HepG2 (cell line): ENCODE measurements around the gene KLHL33. TPM values are rescaled to one million over a fixed set of nuclear protein-coding genes. Genes with fewer than 3 reads are reported as not detected.

Experiments used
- BCL6 ChIP-seq: IDR thresholded peaks from 2 replicates; pipeline ENCODE4 v1.6.1; 2016; ENCODE audit warnings: missing genetic modification reagents, missing compliant biosample characterization
- FOXA1 ChIP-seq, 2 experiments: fragments of 450-650 bp in 1 of 2; sonication (generic) in 1 of 2; formaldehyde crosslinking in 1 of 2; IDR thresholded peaks; 2 replicates each; pipeline versions ENCODE4 v1.4.0 to v1.6.1; 2016 to 2020; ENCODE audit warnings: missing genetic modification reagents in 1 of 2
- FOXK1 ChIP-seq: sonication (generic); formaldehyde crosslinking; IDR thresholded peaks from 2 replicates; pipeline ENCODE4 v1.4.0; 2020; ENCODE audit warnings: low read depth, missing genetic modification reagents, borderline replicate concordance
- FOXK2 ChIP-seq: fragments of 450-650 bp; IDR thresholded peaks from 2 replicates; pipeline ENCODE4 v1.6.1; 2016
- FOXO1 ChIP-seq: sonication (generic); formaldehyde crosslinking; IDR thresholded peaks from 2 replicates; pipeline ENCODE4 v1.4.0; 2020; ENCODE audit warnings: missing genetic modification reagents
- GATAD2A ChIP-seq: IDR thresholded peaks from 2 replicates; pipeline ENCODE4 v1.6.1; 2016
- KAT7 ChIP-seq: IDR thresholded peaks from 2 replicates; pipeline ENCODE4 v1.6.1; 2018; ENCODE audit warnings: borderline replicate concordance, missing compliant biosample characterization
- KMT2B ChIP-seq: IDR thresholded peaks from 2 replicates; pipeline ENCODE4 v1.6.1; 2016; ENCODE audit warnings: missing genetic modification reagents, missing compliant biosample characterization
- MTF1 ChIP-seq: sonication (generic); formaldehyde crosslinking; IDR thresholded peaks from 2 replicates; pipeline ENCODE4 v1.5.0; 2020; ENCODE audit warnings: missing genetic modification reagents
- RARA ChIP-seq: IDR thresholded peaks from 2 replicates; pipeline ENCODE4 v1.6.1; 2016; ENCODE audit warnings: missing genetic modification reagents, missing compliant biosample characterization
- SMAD9 ChIP-seq: sonication (generic); formaldehyde crosslinking; IDR thresholded peaks from 2 replicates; pipeline ENCODE4 v1.5.1; 2020; ENCODE audit warnings: mild to moderate bottlenecking, missing genetic modification reagents
- SP4 ChIP-seq: sonication (generic); formaldehyde crosslinking; IDR thresholded peaks from 2 replicates; pipeline ENCODE4 v1.8.1; 2023; ENCODE audit warnings: mild to moderate bottlenecking, missing genetic modification reagents
- TBX3 ChIP-seq: fragments of 450-650 bp; IDR thresholded peaks from 2 replicates; pipeline ENCODE4 v1.6.1; 2017; ENCODE audit warnings: antibody characterized with exemption, mild to moderate bottlenecking, inconsistent platforms, borderline replicate concordance
- TCF7L2 ChIP-seq: IDR thresholded peaks from 2 replicates; pipeline ENCODE4 v1.6.1; 2011; ENCODE audit warnings: mild to moderate bottlenecking, low read depth, low read length, moderate library complexity
- ZFP82 ChIP-seq: sonication (generic); formaldehyde crosslinking; IDR thresholded peaks from 2 replicates; pipeline ENCODE4 v1.5.1; 2020; ENCODE audit warnings: mild to moderate bottlenecking, missing genetic modification reagents, borderline replicate concordance
- ZFP90 ChIP-seq: sonication (generic); formaldehyde crosslinking; IDR thresholded peaks from 2 replicates; pipeline ENCODE4 v1.8.0; 2022; ENCODE audit warnings: missing genetic modification reagents, mild to moderate bottlenecking, inconsistent platforms, borderline replicate concordance
- ZNF451 ChIP-seq: sonication (generic); formaldehyde crosslinking; IDR thresholded peaks from 2 replicates; pipeline ENCODE4 v1.5.0; 2020; ENCODE audit warnings: mild to moderate bottlenecking, missing genetic modification reagents
- ZNF709 ChIP-seq: sonication (generic); formaldehyde crosslinking; IDR thresholded peaks from 2 replicates; pipeline ENCODE4 v1.5.0; 2020; ENCODE audit warnings: mild to moderate bottlenecking, missing genetic modification reagents
- ZNF792 ChIP-seq: IDR thresholded peaks from 2 replicates; pipeline ENCODE4 v1.6.1; 2016
- polyA plus RNA-seq, 8 experiments: library from polyadenylated mRNA; depleted of rRNA in 3 of 8; stranded (reverse) in 7 of 8; unstranded in 1 of 8; fragments of >200 nt; fragmentation: Illumina TruSeq in 4 of 8; extraction: Trizol in 4 of 8; gene quantifications; 2 replicates each; pipeline versions ENCODE4 v1.2.1 to v1.2.3, GENCODE V29; 2011 to 2016; ENCODE audit warnings: low read depth in 4 of 8, missing spikeins in 1 of 8, mixed read lengths in 1 of 8; ENCODE audit not compliant: insufficient read depth in 1 of 8
- total RNA-seq, 5 experiments: library from RNA; depleted of rRNA; stranded (reverse); fragments of >200 nt; fragmentation: Illumina TruSeq; extraction: Trizol; gene quantifications; 2 replicates each; pipeline ENCODE4 v1.2.3, GENCODE V29; 2016; ENCODE audit warnings: low read depth in 1 of 5
- TF ChIP-seq, protein P1 (sequence below): sonication (generic); formaldehyde crosslinking; IDR thresholded peaks from 2 replicates; pipeline ENCODE4 v1.5.0; 2020; ENCODE audit warnings: mild to moderate bottlenecking, missing genetic modification reagents, moderate library complexity
- TF ChIP-seq, protein P2 (sequence below): sonication (generic); formaldehyde crosslinking; IDR thresholded peaks from 2 replicates; pipeline ENCODE4 v1.4.0; 2020; ENCODE audit warnings: missing genetic modification reagents, borderline replicate concordance
- TF ChIP-seq, protein P3 (sequence below): sonication (generic); formaldehyde crosslinking; IDR thresholded peaks from 2 replicates; pipeline ENCODE4 v1.4.0; 2020; ENCODE audit warnings: missing genetic modification reagents
- TF ChIP-seq, protein P4 (sequence below): sonication (generic); formaldehyde crosslinking; IDR thresholded peaks from 2 replicates; pipeline ENCODE4 v1.4.0; 2020; ENCODE audit warnings: missing genetic modification reagents

KLHL33 gene
- total and polyA plus RNA-seq, 2 of the 13 experiments (the other 11 are each of a cell fraction or from before 2014, with no cell fraction given): not detected

DNA sequence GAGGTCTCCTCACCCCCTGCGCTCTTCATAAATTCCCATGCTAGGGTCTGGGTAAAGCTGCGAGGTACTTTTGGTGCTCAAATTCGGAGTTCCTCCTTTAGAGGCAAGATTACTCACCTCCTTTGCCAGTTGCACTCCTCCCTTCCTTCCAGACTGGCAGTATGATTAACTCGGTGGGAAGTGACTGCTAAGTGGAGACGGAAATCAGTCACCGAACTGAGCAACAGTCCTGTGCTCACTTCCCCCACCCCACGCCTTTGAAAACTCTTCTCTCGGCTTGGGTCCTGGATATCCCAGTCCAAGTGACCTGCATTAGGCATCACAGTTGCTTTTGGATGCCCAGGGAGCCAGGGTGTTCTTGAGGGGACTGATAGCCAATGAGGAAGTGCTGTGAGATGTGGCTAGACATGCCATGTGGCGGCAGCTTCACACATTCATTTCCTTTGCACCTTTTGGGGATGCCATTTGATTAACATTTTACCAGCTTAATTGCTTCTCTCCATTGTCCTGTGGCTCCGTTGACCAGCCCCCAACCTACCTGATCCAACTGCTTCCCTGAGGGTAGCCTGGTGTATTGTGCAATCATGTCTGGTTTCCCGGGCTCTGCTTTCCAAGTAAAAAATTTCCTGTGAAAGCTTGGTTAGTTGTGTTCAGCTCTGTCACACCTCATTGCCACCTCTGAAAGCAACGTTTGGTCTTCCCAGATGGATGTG, 34.1 kb upstream of the KLHL33 start (continued):
- TF ChIP-seq, protein P1, sequence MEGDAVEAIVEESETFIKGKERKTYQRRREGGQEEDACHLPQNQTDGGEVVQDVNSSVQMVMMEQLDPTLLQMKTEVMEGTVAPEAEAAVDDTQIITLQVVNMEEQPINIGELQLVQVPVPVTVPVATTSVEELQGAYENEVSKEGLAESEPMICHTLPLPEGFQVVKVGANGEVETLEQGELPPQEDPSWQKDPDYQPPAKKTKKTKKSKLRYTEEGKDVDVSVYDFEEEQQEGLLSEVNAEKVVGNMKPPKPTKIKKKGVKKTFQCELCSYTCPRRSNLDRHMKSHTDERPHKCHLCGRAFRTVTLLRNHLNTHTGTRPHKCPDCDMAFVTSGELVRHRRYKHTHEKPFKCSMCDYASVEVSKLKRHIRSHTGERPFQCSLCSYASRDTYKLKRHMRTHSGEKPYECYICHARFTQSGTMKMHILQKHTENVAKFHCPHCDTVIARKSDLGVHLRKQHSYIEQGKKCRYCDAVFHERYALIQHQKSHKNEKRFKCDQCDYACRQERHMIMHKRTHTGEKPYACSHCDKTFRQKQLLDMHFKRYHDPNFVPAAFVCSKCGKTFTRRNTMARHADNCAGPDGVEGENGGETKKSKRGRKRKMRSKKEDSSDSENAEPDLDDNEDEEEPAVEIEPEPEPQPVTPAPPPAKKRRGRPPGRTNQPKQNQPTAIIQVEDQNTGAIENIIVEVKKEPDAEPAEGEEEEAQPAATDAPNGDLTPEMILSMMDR: 0 out of 2 replicates have a peak, but pooled peaks have one; percentile 6
- TF ChIP-seq ZFP90 (CRISPR knock-in tag) (no peak; the same call in 1 of the 2 replicates), ZFP82 (CRISPR knock-in tag) (no peak), SMAD9 (CRISPR knock-in tag) (no peak), FOXK2 (no peak), TCF7L2 (no peak), BCL6 (CRISPR knock-in tag) (peak; percentile 96), SP4 (CRISPR knock-in tag) (no peak; the same call in 1 of the 2 replicates), FOXO1 (CRISPR knock-in tag) (no peak), ZNF709 (CRISPR knock-in tag) (peak; percentile 73; the same call in 1 of the 2 replicates), FOXA1 (IDR thresholded peaks at IDR 0.05) (no peak), FOXA1 (CRISPR knock-in tag; IDR thresholded peaks at IDR 0.05) (no peak), GATAD2A (peak; percentile 38; the same call in 1 of the 2 replicates), KAT7 (no peak), ZNF792 (no peak), MTF1 (CRISPR knock-in tag) (no peak), TBX3 (0 out of 2 replicates have a peak, but pooled peaks have one; percentile 10), FOXK1 (0 out of 2 replicates have a peak, but pooled peaks have one; percentile 9), ZNF451 (CRISPR knock-in tag) (no peak), KMT2B (CRISPR knock-in tag) (peak; percentile 68; the same call in 1 of the 2 replicates), RARA (CRISPR knock-in tag) (peak; percentile 31; the same call in 1 of the 2 replicates)
- TF ChIP-seq, protein P2, sequence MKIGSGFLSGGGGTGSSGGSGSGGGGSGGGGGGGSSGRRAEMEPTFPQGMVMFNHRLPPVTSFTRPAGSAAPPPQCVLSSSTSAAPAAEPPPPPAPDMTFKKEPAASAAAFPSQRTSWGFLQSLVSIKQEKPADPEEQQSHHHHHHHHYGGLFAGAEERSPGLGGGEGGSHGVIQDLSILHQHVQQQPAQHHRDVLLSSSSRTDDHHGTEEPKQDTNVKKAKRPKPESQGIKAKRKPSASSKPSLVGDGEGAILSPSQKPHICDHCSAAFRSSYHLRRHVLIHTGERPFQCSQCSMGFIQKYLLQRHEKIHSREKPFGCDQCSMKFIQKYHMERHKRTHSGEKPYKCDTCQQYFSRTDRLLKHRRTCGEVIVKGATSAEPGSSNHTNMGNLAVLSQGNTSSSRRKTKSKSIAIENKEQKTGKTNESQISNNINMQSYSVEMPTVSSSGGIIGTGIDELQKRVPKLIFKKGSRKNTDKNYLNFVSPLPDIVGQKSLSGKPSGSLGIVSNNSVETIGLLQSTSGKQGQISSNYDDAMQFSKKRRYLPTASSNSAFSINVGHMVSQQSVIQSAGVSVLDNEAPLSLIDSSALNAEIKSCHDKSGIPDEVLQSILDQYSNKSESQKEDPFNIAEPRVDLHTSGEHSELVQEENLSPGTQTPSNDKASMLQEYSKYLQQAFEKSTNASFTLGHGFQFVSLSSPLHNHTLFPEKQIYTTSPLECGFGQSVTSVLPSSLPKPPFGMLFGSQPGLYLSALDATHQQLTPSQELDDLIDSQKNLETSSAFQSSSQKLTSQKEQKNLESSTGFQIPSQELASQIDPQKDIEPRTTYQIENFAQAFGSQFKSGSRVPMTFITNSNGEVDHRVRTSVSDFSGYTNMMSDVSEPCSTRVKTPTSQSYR (CRISPR knock-in tag): peak; percentile 23; the same call in 1 of the 2 replicates
- TF ChIP-seq, protein P3, sequence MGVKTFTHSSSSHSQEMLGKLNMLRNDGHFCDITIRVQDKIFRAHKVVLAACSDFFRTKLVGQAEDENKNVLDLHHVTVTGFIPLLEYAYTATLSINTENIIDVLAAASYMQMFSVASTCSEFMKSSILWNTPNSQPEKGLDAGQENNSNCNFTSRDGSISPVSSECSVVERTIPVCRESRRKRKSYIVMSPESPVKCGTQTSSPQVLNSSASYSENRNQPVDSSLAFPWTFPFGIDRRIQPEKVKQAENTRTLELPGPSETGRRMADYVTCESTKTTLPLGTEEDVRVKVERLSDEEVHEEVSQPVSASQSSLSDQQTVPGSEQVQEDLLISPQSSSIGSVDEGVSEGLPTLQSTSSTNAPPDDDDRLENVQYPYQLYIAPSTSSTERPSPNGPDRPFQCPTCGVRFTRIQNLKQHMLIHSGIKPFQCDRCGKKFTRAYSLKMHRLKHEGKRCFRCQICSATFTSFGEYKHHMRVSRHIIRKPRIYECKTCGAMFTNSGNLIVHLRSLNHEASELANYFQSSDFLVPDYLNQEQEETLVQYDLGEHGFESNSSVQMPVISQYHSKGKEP (CRISPR knock-in tag): no peak
- TF ChIP-seq, protein P4, sequence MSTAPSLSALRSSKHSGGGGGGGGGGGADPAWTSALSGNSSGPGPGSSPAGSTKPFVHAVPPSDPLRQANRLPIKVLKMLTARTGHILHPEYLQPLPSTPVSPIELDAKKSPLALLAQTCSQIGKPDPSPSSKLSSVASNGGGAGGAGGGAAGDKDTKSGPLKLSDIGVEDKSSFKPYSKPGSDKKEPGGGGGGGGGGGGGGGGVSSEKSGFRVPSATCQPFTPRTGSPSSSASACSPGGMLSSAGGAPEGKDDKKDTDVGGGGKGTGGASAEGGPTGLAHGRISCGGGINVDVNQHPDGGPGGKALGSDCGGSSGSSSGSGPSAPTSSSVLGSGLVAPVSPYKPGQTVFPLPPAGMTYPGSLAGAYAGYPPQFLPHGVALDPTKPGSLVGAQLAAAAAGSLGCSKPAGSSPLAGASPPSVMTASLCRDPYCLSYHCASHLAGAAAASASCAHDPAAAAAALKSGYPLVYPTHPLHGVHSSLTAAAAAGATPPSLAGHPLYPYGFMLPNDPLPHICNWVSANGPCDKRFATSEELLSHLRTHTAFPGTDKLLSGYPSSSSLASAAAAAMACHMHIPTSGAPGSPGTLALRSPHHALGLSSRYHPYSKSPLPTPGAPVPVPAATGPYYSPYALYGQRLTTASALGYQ (CRISPR knock-in tag): no peak
